Measurements from ENCODE around the gene ERLEC1. TPM values are rescaled to one million over a fixed set of nuclear protein-coding genes. Genes with fewer than 3 reads are reported as not detected.
"Not testable (repeated sequence)": the region's sequence is repeated elsewhere in the genome, so short reads cannot be mapped to it uniquely, and the experiment has no call there.

The ERLEC1 gene
- total RNA-seq, 4 donors from 2014 or later, result 26.7 to 53.6 (median 28.9) TPM

- ATAC-seq; H3K4me3 ChIP-seq; H3K27ac ChIP-seq; in situ Hi-C loops (cut with MboI; ENCODE audit: low sequenced_read_pairs in 4 of 4); intact Hi-C loops (cut with DNase I; ENCODE audit: low total_unique reads); H3K27me3 ChIP-seq; DNase-seq; H3K9me3 ChIP-seq; H3K36me3 ChIP-seq: not testable (repeated sequence)
- peaks cover 16 to 23% of the 10 kb centered on the region in 2 donors for H3K4me1 ChIP-seq
- peak in 1 of 5 experiments; percentile 7 for TF ChIP-seq CTCF (IDR thresholded peaks at IDR 0.05 in 4 of 5, conservative IDR thresholded peaks at IDR 0.05 in 1 of 5)
Observed at GRCh38 chr2:53823639-53824038, 36.8 kb downstream of the ERLEC1 start.

DNA sequence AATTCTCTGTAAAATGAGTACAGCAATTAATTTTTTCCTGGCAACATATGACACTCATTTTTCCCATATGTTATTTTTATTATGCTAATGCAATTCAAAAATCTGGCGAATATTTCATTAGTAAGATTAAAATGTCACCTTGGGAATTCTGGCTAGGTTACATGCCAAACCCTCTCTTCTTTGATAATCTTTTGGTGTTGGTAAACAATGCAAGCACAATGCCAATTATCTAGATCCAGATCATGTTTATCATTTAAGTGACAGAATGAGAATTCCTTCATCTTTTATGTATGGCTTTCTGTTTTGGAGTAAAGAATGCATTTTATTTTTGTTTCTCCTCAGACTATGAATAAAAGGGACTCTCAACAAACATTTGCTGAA is 39.2 kb downstream of the ERLEC1 start:
- H3K36me3 ChIP-seq, result no peaks in the 10 kb centered on the region
- peaks cover 16 to 23% of the 10 kb centered on the region in 2 donors for H3K4me1 ChIP-seq
- ATAC-seq (no peak), DNase-seq (no peak)
- no peak overlapping the region for H3K4me3 ChIP-seq
- H3K27ac ChIP-seq, result peak overlapping the region; percentile 45 to 76 (median 68)
- H3K9me3 ChIP-seq, result no peaks in the 10 kb centered on the region
- no peaks in the 10 kb centered on the region for H3K27me3 ChIP-seq
- in situ Hi-C loops (cut with MboI; ENCODE audit: low sequenced_read_pairs in 4 of 4) (no loop called here), intact Hi-C loops (cut with DNase I; ENCODE audit: low total_unique reads) (no loop called here)
- TF ChIP-seq POLR2A (IDR thresholded peaks at IDR 0.05), result no peak
- no peak for TF ChIP-seq CTCF (IDR thresholded peaks at IDR 0.05 in 4 of 5, conservative IDR thresholded peaks at IDR 0.05 in 1 of 5)

GRCh38 chr2:53826587-53827397 is 39.9 kb downstream of the ERLEC1 start:
- no peaks in the 10 kb centered on the region for H3K27me3 ChIP-seq
- intact Hi-C loops (cut with DNase I; ENCODE audit: low total_unique reads), result no loop called here
- ATAC-seq, result peak; percentile 85 to 90
- peak; percentile 31 to 33 for DNase-seq
- peaks cover 16 to 23% of the 10 kb centered on the region in 2 donors for H3K4me1 ChIP-seq
- no peak for TF ChIP-seq CTCF (IDR thresholded peaks at IDR 0.05 in 4 of 5, conservative IDR thresholded peaks at IDR 0.05 in 1 of 5)
- no peak for TF ChIP-seq POLR2A (IDR thresholded peaks at IDR 0.05)
- H3K36me3 ChIP-seq, result no peaks in the 10 kb centered on the region
- no peak overlapping the region for H3K4me3 ChIP-seq
- H3K9me3 ChIP-seq, result no peaks in the 10 kb centered on the region
- peak overlapping the region; percentile 45 to 76 (median 68) for H3K27ac ChIP-seq
- in situ Hi-C loops (cut with MboI; ENCODE audit: low sequenced_read_pairs in 4 of 4), result no loop called here

GRCh38 chr2:53827398-53828175 is 40.7 kb downstream of the ERLEC1 start:
- no peaks in the 10 kb centered on the region for H3K36me3 ChIP-seq
- H3K27me3 ChIP-seq, result no peaks in the 10 kb centered on the region
- DNase-seq, result no peak
- intact Hi-C loops (cut with DNase I; ENCODE audit: low total_unique reads), result no loop called here
- no peak overlapping the region for H3K4me3 ChIP-seq
- H3K4me1 ChIP-seq, result peaks cover 16 to 23% of the 10 kb centered on the region in 2 donors
- in situ Hi-C loops (cut with MboI; ENCODE audit: low sequenced_read_pairs in 4 of 4), result no loop called here
- H3K27ac ChIP-seq, result peak overlapping the region; percentile 45 to 76 (median 68)
- H3K9me3 ChIP-seq, result no peaks in the 10 kb centered on the region
- TF ChIP-seq CTCF (IDR thresholded peaks at IDR 0.05 in 4 of 5, conservative IDR thresholded peaks at IDR 0.05 in 1 of 5) (no peak), POLR2A (IDR thresholded peaks at IDR 0.05) (no peak)
- no peak for ATAC-seq
